CD4-positive, alpha-beta memory T cell (primary cell): ENCODE data around the gene C17orf50. TPM values are rescaled to one million over a fixed set of nuclear protein-coding genes. Genes with fewer than 3 reads are reported as not detected.

Experiments used
- CTCF ChIA-PET: fragments of 350-600 bp; sonication (Branson Sonifier 250); formaldehyde crosslinking; loops from one replicate; lab custom pipeline; 2021; ENCODE audit warnings: inconsistent platforms; ENCODE audit not compliant: partially characterized antibody; lab: Charles Lee
- POLR2A ChIA-PET: fragments of 350-600 bp; sonication (Branson Sonifier 250); formaldehyde crosslinking; loops from one replicate; lab custom pipeline; 2021; ENCODE audit not compliant: partially characterized antibody; lab: Charles Lee
- DNase-seq, 5 donors: peaks; one replicate each; pipeline versions ENCODE4 v3.0.0 to v3.0.0-alpha.2; 2020 to 2022; ENCODE audit warnings: mixed read lengths in 1 of 5
- H3K27ac ChIP-seq: one replicate; pipeline ENCODE4 v1.7.0; 2013; ENCODE audit warnings: low read depth, low read length
- H3K27me3 ChIP-seq: 2 replicates; pipeline ENCODE4 v1.7.0; 2013; ENCODE audit warnings: mild to moderate bottlenecking, low read length, moderate library complexity; ENCODE audit not compliant: insufficient read depth
- H3K36me3 ChIP-seq: 2 replicates; pipeline ENCODE4 v1.7.0; 2013; ENCODE audit warnings: mild to moderate bottlenecking, low read length, moderate library complexity; ENCODE audit not compliant: insufficient read depth
- H3K4me1 ChIP-seq: 2 replicates; pipeline ENCODE4 v1.7.0; 2013; ENCODE audit warnings: mild to moderate bottlenecking, low read length, moderate library complexity; ENCODE audit not compliant: insufficient read depth
- H3K4me3 ChIP-seq, 2 donors: one replicate each; pipeline ENCODE4 v1.7.0; 2013; ENCODE audit warnings: low read length in 2 of 2, mild to moderate bottlenecking in 1 of 2
- H3K9me3 ChIP-seq, 2 donors: one replicate each; pipeline ENCODE4 v1.7.0; 2013; ENCODE audit warnings: low read length in 2 of 2, control low read depth in 1 of 2; ENCODE audit not compliant: control insufficient read depth in 1 of 2
- H3K27ac Mint-ChIP-seq, 7 donors: one replicate each; pipeline ENCODE4 v1.8.0; 2020 to 2021; ENCODE audit warnings: mixed read lengths in 7 of 7, mild to moderate bottlenecking in 6 of 7, inconsistent platforms in 3 of 7, moderate library complexity in 3 of 7
- H3K27me3 Mint-ChIP-seq, 2 donors: one replicate each; pipeline ENCODE4 v1.8.0; 2020 to 2021; ENCODE audit warnings: mixed read lengths in 2 of 2
- H3K36me3 Mint-ChIP-seq, 2 donors: one replicate each; pipeline ENCODE4 v1.8.0; 2020 to 2021; ENCODE audit warnings: mixed read lengths in 2 of 2, inconsistent platforms in 1 of 2, mild to moderate bottlenecking in 1 of 2
- H3K4me1 Mint-ChIP-seq, 4 donors: one replicate each; pipeline ENCODE4 v1.8.0; 2020 to 2021; ENCODE audit warnings: mixed read lengths in 4 of 4, mild to moderate bottlenecking in 1 of 4
- H3K4me3 Mint-ChIP-seq, 8 donors: one replicate each; pipeline ENCODE4 v1.8.0; 2020 to 2021; ENCODE audit warnings: mixed read lengths in 8 of 8, mild to moderate bottlenecking in 7 of 8, moderate library complexity in 6 of 8, inconsistent platforms in 3 of 8
- H3K9me3 Mint-ChIP-seq, 8 donors: one replicate each; pipeline ENCODE4 v1.8.0; 2020 to 2021; ENCODE audit warnings: mixed read lengths in 8 of 8, mild to moderate bottlenecking in 5 of 8, inconsistent platforms in 3 of 8, moderate library complexity in 1 of 8
- intact Hi-C: fragments of 100-400 bp; cut with micrococcal nuclease; formaldehyde crosslinking; loops from one replicate; pipeline ENCODE4 v1.15.1; 2023
- polyA plus RNA-seq, 2 donors: library from polyadenylated mRNA; unstranded; fragments of 300-500 nt; fragmentation: Illumina TruSeq; gene quantifications; one replicate each; pipeline ENCODE4 v1.2.3, GENCODE V29; 2021
- total RNA-seq, 2 experiments: library from RNA; stranded (reverse); gene quantifications; one replicate each; pipeline ENCODE4 v1.2.3, GENCODE V29; 2021

Gene C17orf50
- total and polyA plus RNA-seq, 4 experiments from 2014 or later = not detected

GRCh38 chr17:35799942-35800341, 39.3 kb downstream of the C17orf50 start:
- no peak overlapping the region for H3K4me3 Mint-ChIP-seq
- Histone ChIP-seq H3K36me3 (no peaks in the 10 kb centered on the region), H3K27ac (no peak overlapping the region), H3K27me3 (peaks cover 7% of the 10 kb centered on the region), H3K9me3 (no peaks in the 10 kb centered on the region), H3K4me1 (peaks cover 13% of the 10 kb centered on the region), H3K4me3 (no peak overlapping the region)
- no peaks in the 10 kb centered on the region for H3K9me3 Mint-ChIP-seq
- H3K27ac Mint-ChIP-seq = no peak overlapping the region
- intact Hi-C loops = no loop called here
- H3K4me1 Mint-ChIP-seq = peaks cover 6 to 26% (median 13%) of the 10 kb centered on the region in 4 donors
- DNase-seq = no peak
- ChIA-PET CTCF (interaction anchor here (2.4 to 8.3 kb wide), 2 partner anchors 9 to 36 kb away, joined by 10 to 48 read pairs; partner anchors contain the start of gene TAF15), POLR2A (no interaction called here)
- H3K27me3 Mint-ChIP-seq = peaks cover 11 to 19% of the 10 kb centered on the region in 2 donors
- H3K36me3 Mint-ChIP-seq = no peaks in the 10 kb centered on the region

GRCh38 chr17:35801583-35802224, 41.0 kb downstream of the C17orf50 start:
- ChIA-PET CTCF (interaction anchor here (1.2 to 1.3 kb wide), 2 partner anchors 32 to 38 kb away, joined by 3 to 4 read pairs; no protein-coding TSS in a partner anchor), POLR2A (no interaction called here)
- no peak for DNase-seq
- Mint-ChIP-seq H3K36me3 (no peaks in the 10 kb centered on the region), H3K4me1 (peaks cover 6 to 19% (median 7%) of the 10 kb centered on the region in 4 donors), H3K4me3 (no peak overlapping the region), H3K9me3 (no peaks in the 10 kb centered on the region), H3K27me3 (peaks cover 6 to 11% of the 10 kb centered on the region in 2 donors), H3K27ac (no peak overlapping the region)
- no peaks in the 10 kb centered on the region for H3K36me3 ChIP-seq
- no peaks in the 10 kb centered on the region for H3K27me3 ChIP-seq
- H3K9me3 ChIP-seq = no peaks in the 10 kb centered on the region
- peaks cover 5% of the 10 kb centered on the region for H3K4me1 ChIP-seq
- no peak overlapping the region for H3K27ac ChIP-seq
- no peak overlapping the region for H3K4me3 ChIP-seq
- intact Hi-C loops = no loop called here

DNA sequence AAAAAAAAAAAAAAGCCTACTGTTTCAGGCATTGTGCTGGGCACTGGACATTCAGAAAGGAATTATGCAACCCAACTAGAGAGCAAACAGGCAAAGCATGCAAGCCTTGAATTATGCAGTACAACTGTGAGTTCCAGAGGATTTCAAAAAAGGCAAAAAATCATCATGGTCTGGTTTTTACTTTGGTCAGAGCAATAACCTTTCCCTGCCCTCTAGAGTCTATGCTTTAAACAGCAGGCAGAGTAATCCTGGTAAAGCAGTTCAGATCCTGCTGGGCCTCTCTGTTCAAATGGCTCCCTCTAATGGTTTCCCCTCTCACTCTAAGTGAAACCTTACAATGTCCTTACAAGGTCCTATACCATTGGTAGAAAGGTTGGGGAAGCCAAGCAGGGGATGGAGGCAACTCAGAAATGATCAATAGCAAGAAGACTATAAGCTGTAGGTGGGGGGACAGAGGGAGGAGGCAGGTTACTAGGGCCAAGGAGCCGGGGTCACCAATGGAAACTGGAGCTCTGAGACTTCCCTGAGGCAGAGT, 44.0 kb downstream of the C17orf50 start:
- peak; percentile 59 to 72 (median 61) for DNase-seq
- POLR2A ChIA-PET = interaction anchor here (0.6 to 2.0 kb wide), 2 partner anchors 41 to 741 kb away, joined by 3 to 11 read pairs; partner anchors contain the start of gene RFFL
- Mint-ChIP-seq H3K27me3 (peaks cover 0 to 3% of the 10 kb centered on the region in 2 donors), H3K36me3 (peaks cover 0 to 6% of the 10 kb centered on the region in 2 donors), H3K4me1 (peaks cover 13 to 35% (median 23%) of the 10 kb centered on the region in 4 donors), H3K27ac (peak overlapping the region in 5 of 7 donors; percentile 39 to 83 (median 70)), H3K4me3 (peak overlapping the region in 1 of 8 donors; percentile 35), H3K9me3 (no peaks in the 10 kb centered on the region)
- Histone ChIP-seq H3K36me3 (no peaks in the 10 kb centered on the region), H3K4me1 (peaks cover 16% of the 10 kb centered on the region), H3K4me3 (no peak overlapping the region), H3K9me3 (no peaks in the 10 kb centered on the region), H3K27ac (no peak overlapping the region), H3K27me3 (no peaks in the 10 kb centered on the region)
- intact Hi-C loops = loop anchor here (1.0 to 5.0 kb wide), 2 partner anchors 40 to 217 kb away; partner anchors contain the start of gene AP2B1
- CTCF ChIA-PET = interaction anchor here (0.7 to 9.8 kb wide), 8 partner anchors 8 to 191 kb away, joined by 3 to 350 read pairs (median 5); partner anchors contain the start of gene C17orf50

- Mint-ChIP-seq H3K4me1 (peaks cover 25 to 51% (median 38%) of the 10 kb centered on the region in 4 donors), H3K36me3 (peaks cover 0 to 15% of the 10 kb centered on the region in 2 donors), H3K4me3 (peak overlapping the region in 6 of 8 donors; percentile 42 to 98 (median 71)), H3K27me3 (no peaks in the 10 kb centered on the region), H3K9me3 (no peaks in the 10 kb centered on the region), H3K27ac (peak overlapping the region in 6 of 7 donors; percentile 10 to 99 (median 98))
- no peaks in the 10 kb centered on the region for H3K36me3 ChIP-seq
- H3K4me1 ChIP-seq = peaks cover 37% of the 10 kb centered on the region
- intact Hi-C loops = loop anchor here (5.0 kb wide), 1 partner anchor 220 kb away; the partner anchor contains the start of gene AP2B1
- CTCF ChIA-PET = interaction anchor here (0.5 to 9.8 kb wide), 9 partner anchors 9 to 718 kb away, joined by 3 to 350 read pairs (median 4); partner anchors contain the start of gene C17orf50
- no peak for DNase-seq
- H3K4me3 ChIP-seq = no peak overlapping the region
- POLR2A ChIA-PET = interaction anchor here (0.6 to 3.5 kb wide), 11 partner anchors 11 to 827 kb away, joined by 3 to 115 read pairs (median 5); partner anchors contain the start of gene MMP28
- no peaks in the 10 kb centered on the region for H3K9me3 ChIP-seq
- H3K27me3 ChIP-seq = no peaks in the 10 kb centered on the region
- H3K27ac ChIP-seq = peak overlapping the region; percentile 85
These were observed 46.9 kb downstream of the C17orf50 start for GRCh38 chr17:35807371-35808144.

DNA sequence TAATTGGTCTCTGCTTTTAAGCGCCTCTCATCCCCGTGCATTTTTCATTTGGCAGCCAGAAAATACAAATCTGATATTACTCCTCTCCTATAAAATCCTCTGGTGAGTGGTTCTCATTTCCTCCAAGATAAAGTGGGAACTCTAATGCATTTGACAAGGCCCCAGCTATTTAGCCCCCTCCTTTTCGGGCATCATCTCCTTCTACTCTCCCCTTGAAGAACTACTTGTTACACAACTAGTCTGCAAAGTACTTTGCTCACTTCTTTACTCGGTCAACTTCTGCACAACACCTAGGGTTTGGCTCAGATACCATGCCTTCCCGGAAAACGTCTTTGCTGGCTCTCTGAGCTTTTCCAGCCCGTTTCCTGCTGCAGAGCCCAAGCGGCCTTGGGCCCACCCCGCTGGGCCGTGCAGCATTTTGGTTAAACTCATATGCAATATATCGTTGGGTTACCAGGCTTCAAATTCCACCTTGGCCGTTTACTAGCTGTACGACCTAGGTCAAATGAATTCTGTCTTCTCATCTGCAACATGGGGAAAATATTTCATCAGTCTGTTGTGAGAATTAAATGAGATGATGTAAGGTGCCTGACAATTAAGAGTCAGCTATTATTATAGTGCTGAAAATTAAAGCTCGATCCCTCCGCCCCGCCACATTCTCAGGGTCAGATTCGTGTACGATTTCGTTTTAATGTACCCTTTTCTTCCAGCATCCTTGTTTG, 47.7 kb downstream of the C17orf50 start:
- Mint-ChIP-seq H3K27ac (peak overlapping the region; percentile 93 to 99 (median 98)), H3K9me3 (no peaks in the 10 kb centered on the region), H3K36me3 (peaks cover 0 to 20% of the 10 kb centered on the region in 2 donors), H3K27me3 (no peaks in the 10 kb centered on the region), H3K4me1 (peaks cover 29 to 58% (median 42%) of the 10 kb centered on the region in 4 donors), H3K4me3 (peak overlapping the region; percentile 95 to 98 (median 97))
- H3K4me3 ChIP-seq = peak overlapping the region; percentile 55 to 67
- CTCF ChIA-PET = interaction anchor here (0.7 to 9.8 kb wide), 23 partner anchors 9 to 719 kb away, joined by 3 to 350 read pairs (median 4); partner anchors contain the start of genes C17orf50 and MMP28
- intact Hi-C loops = loop anchor here (5.0 kb wide), 1 partner anchor 221 kb away; the partner anchor contains the start of gene AP2B1
- DNase-seq = no peak
- H3K36me3 ChIP-seq = no peaks in the 10 kb centered on the region
- no peaks in the 10 kb centered on the region for H3K9me3 ChIP-seq
- POLR2A ChIA-PET = interaction anchor here (0.6 to 3.5 kb wide), 29 partner anchors 10 to 827 kb away, joined by 3 to 115 read pairs (median 5); partner anchors contain the start of genes MMP28, PEX12, RAD51D and SLFN5
- peaks cover 45% of the 10 kb centered on the region for H3K4me1 ChIP-seq
- H3K27ac ChIP-seq = peak overlapping the region; percentile 85
- no peaks in the 10 kb centered on the region for H3K27me3 ChIP-seq
